Measurements from ENCODE around the gene OR6C76. TPM values are rescaled to one million over a fixed set of nuclear protein-coding genes. Genes with fewer than 3 reads are reported as not detected.

Gene OR6C76
- total and polyA plus RNA-seq, 2 of the 4 experiments (the other 2 are of a cell fraction): not detected

DNA sequence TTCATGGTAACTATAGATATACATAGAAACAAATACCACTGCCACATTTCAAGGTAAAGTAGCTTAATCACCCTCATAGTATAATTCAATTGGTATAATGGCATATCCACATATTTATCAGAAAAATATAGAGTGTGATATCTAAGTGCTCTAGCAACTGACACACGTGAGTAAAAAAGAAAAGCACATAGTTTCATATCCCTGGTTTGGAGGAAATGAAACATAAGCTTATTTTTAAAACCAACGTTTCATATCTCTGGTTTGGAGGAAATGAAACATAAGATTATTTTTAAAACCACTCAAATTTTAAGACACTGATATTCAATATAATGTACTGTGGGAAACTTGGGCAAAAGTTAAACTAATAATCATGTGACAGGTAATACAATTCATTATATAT lies 41.8 kb downstream of the OR6C76 start:
- Histone ChIP-seq H4K5ac (ENCODE audit: low read depth, low read length) (no peak overlapping the region), H2BK15ac (ENCODE audit: low read depth, low read length) (no peak overlapping the region), H3K4me2 (ENCODE audit: low read depth, low read length) (no peak overlapping the region), H4K20me1 (ENCODE audit: insufficient read depth, low read length) (no peaks in the 10 kb centered on the region), H3K18ac (ENCODE audit: low read depth, low read length) (no peak overlapping the region), H2AK9ac (replicated peaks; ENCODE audit: low read depth, low read length, poor library complexity) (no peak overlapping the region), H3K23ac (ENCODE audit: low read depth, low read length) (no peak overlapping the region), H3K4me1 (ENCODE audit: control insufficient read depth, insufficient read depth, low read length) (no peaks in the 10 kb centered on the region), H3K9me1 (ENCODE audit: insufficient read depth, low read length) (no peaks in the 10 kb centered on the region), H3K56ac (ENCODE audit: extremely low read depth, insufficient read depth, low read length) (no peak overlapping the region), H2BK5ac (ENCODE audit: low read depth, low read length, poor library complexity, severe bottlenecking) (no peak overlapping the region), H3K27me3 (ENCODE audit: control insufficient read depth, insufficient read depth, low read length) (no peaks in the 10 kb centered on the region), H4K8ac (ENCODE audit: low read depth in 2 of 2, low read length in 2 of 2) (no peak overlapping the region), H4K91ac (ENCODE audit: insufficient read depth, low read depth, low read length) (no peak overlapping the region), H2BK20ac (ENCODE audit: low read depth, low read length) (no peak overlapping the region), H3K79me1 (ENCODE audit: low read depth in 1 of 2, low read length in 2 of 2) (no peaks in the 10 kb centered on the region), H3K4me3 (ENCODE audit: insufficient read depth, low read depth, low read length) (no peak overlapping the region), H3K36me3 (ENCODE audit: control insufficient read depth, insufficient read depth, low read length) (no peaks in the 10 kb centered on the region), H2AFZ (replicated peaks; ENCODE audit: low read length, poor library complexity) (no peak overlapping the region), H3K9me3 (ENCODE audit: control insufficient read depth, insufficient read depth, low read length) (no peaks in the 10 kb centered on the region), H2AK5ac (ENCODE audit: low read depth, low read length) (no peak overlapping the region), H3K9ac (ENCODE audit: low read depth, low read length) (no peak overlapping the region), H3K14ac (replicated peaks; ENCODE audit: low read depth, low read length) (no peak overlapping the region), H3K27ac (ENCODE audit: insufficient read depth, low read length) (no peak overlapping the region), H2BK120ac (ENCODE audit: low read depth, low read length) (no peak overlapping the region), H3K4ac (ENCODE audit: low read depth, low read length) (no peak overlapping the region)
- CTCF ChIA-PET: no interaction called here
- no TSS peak for BruUV-seq (replicated peaks)
- no peak for DNase-seq
- POLR2A ChIA-PET (ENCODE audit: unreplicated experiment): no interaction called here
- in situ Hi-C loops (cut with MboI; ENCODE audit: low sequenced_read_pairs) (no loop called here), intact Hi-C loops (cut with micrococcal nuclease) (no loop called here), dilution Hi-C loops (cut with HindIII; ENCODE audit: low sequenced_read_pairs, unreplicated experiment) (no loop called here)
- no peak for ATAC-seq (ENCODE audit: low read depth)
- TF ChIP-seq, protein P1, sequence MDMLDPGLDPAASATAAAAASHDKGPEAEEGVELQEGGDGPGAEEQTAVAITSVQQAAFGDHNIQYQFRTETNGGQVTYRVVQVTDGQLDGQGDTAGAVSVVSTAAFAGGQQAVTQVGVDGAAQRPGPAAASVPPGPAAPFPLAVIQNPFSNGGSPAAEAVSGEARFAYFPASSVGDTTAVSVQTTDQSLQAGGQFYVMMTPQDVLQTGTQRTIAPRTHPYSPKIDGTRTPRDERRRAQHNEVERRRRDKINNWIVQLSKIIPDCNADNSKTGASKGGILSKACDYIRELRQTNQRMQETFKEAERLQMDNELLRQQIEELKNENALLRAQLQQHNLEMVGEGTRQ (IDR thresholded peaks at IDR 0.05; ENCODE audit: low read depth, low read length): no peak
- no peak for TF ChIP-seq CEBPB (IDR thresholded peaks at IDR 0.05; ENCODE audit: low read depth, low read length)
- no peak for TF ChIP-seq POLR2A (IDR thresholded peaks at IDR 0.05; ENCODE audit: low read depth, low read length)
- TF ChIP-seq MAFK (IDR thresholded peaks at IDR 0.05; ENCODE audit: low read depth, low read length): no peak
- no peak for TF ChIP-seq MXI1 (IDR thresholded peaks at IDR 0.05; ENCODE audit: borderline replicate concordance, low read depth, low read length)
- no peak for TF ChIP-seq FOS (IDR thresholded peaks at IDR 0.05; ENCODE audit: low read depth, low read length)
- no peak for TF ChIP-seq RCOR1 (IDR thresholded peaks at IDR 0.05; ENCODE audit: insufficient replicate concordance, low read length)
- TF ChIP-seq NFE2L2 (IDR thresholded peaks at IDR 0.05; ENCODE audit: low read depth, low read length): no peak
- no peak for TF ChIP-seq BHLHE40 (IDR thresholded peaks at IDR 0.05; ENCODE audit: low read depth, low read length)
- no peak for TF ChIP-seq SMC3 (IDR thresholded peaks at IDR 0.05; ENCODE audit: low read depth, low read length)
- TF ChIP-seq, protein P2, sequence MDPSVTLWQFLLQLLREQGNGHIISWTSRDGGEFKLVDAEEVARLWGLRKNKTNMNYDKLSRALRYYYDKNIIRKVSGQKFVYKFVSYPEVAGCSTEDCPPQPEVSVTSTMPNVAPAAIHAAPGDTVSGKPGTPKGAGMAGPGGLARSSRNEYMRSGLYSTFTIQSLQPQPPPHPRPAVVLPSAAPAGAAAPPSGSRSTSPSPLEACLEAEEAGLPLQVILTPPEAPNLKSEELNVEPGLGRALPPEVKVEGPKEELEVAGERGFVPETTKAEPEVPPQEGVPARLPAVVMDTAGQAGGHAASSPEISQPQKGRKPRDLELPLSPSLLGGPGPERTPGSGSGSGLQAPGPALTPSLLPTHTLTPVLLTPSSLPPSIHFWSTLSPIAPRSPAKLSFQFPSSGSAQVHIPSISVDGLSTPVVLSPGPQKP (IDR thresholded peaks at IDR 0.05; ENCODE audit: borderline replicate concordance, low read depth, low read length): no peak
- TF ChIP-seq CHD1 (IDR thresholded peaks at IDR 0.05; ENCODE audit: low read depth, low read length): no peak
- TF ChIP-seq, protein P3, sequence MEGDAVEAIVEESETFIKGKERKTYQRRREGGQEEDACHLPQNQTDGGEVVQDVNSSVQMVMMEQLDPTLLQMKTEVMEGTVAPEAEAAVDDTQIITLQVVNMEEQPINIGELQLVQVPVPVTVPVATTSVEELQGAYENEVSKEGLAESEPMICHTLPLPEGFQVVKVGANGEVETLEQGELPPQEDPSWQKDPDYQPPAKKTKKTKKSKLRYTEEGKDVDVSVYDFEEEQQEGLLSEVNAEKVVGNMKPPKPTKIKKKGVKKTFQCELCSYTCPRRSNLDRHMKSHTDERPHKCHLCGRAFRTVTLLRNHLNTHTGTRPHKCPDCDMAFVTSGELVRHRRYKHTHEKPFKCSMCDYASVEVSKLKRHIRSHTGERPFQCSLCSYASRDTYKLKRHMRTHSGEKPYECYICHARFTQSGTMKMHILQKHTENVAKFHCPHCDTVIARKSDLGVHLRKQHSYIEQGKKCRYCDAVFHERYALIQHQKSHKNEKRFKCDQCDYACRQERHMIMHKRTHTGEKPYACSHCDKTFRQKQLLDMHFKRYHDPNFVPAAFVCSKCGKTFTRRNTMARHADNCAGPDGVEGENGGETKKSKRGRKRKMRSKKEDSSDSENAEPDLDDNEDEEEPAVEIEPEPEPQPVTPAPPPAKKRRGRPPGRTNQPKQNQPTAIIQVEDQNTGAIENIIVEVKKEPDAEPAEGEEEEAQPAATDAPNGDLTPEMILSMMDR (conservative IDR thresholded peaks at IDR 0.05; ENCODE audit: low read depth, low read length): no peak
- TF ChIP-seq RFX5 (IDR thresholded peaks at IDR 0.05; ENCODE audit: low read depth, low read length): no peak
- no peak for TF ChIP-seq RAD21 (IDR thresholded peaks at IDR 0.05; ENCODE audit: low read length)
- no peak for TF ChIP-seq MAZ (IDR thresholded peaks at IDR 0.05; ENCODE audit: borderline replicate concordance, low read depth, low read length)
- no CpG with 5 or more reads among the region's 2 CpGs for WGBS, 2 experiments (ENCODE audit: extremely low coverage in 2 of 2, insufficient read length in 1 of 2)
